GM21360 (cell line): ENCODE data around the gene PCDHB10.
"Not testable (repeated sequence)": the region's sequence is repeated elsewhere in the genome, so short reads cannot be mapped to it uniquely, and the experiment has no call there.

Source experiments
- ATAC-seq: cut with Tn5 transposase; IDR thresholded peaks from one replicate; pipeline ENCODE4 v1.9.1; 2021; ENCODE audit warnings: mild to moderate bottlenecking, moderate library complexity; ENCODE audit not compliant: unreplicated experiment

PCDHB10 gene

GRCh38 chr5:141186897-141187512, 5.1 kb upstream of the PCDHB10 start, which contains the start of gene PCDHB9:
Gene PCDHB9, plus strand, starts transcription at chr5:141187161. Its CDS starts 158 bp downstream, at chr5:141187319.
- ATAC-seq, result no peak

- not testable (repeated sequence) for ATAC-seq
Measured at GRCh38 chr5:141188682-141189081, 3.5 kb upstream of the PCDHB10 start.

- ATAC-seq, result not testable (repeated sequence)
Measured at GRCh38 chr5:141189131-141189530, 3.0 kb upstream of the PCDHB10 start.

GRCh38 chr5:141194332-141194731, 2.2 kb downstream of the PCDHB10 start:
- ATAC-seq, result not testable (repeated sequence)

GRCh38 chr5:141196363-141196762, 4.2 kb downstream of the PCDHB10 start:
- no peak for ATAC-seq

GRCh38 chr5:141199359-141200235, 7.4 kb downstream of the PCDHB10 start, which contains the start of gene PCDHB11:
Gene PCDHB11, plus strand, starts transcription at chr5:141199627. Its CDS starts 148 bp downstream, at chr5:141199775.
- no peak for ATAC-seq

- not testable (repeated sequence) for ATAC-seq
Measured at GRCh38 chr5:141201126-141201525, 9.0 kb downstream of the PCDHB10 start.

- ATAC-seq, result not testable (repeated sequence)
Measured at GRCh38 chr5:141201646-141202045, 9.5 kb downstream of the PCDHB10 start.

- ATAC-seq, result no peak
Measured at GRCh38 chr5:141208478-141208877, 16.3 kb downstream of the PCDHB10 start, which contains the start of gene PCDHB12. Gene PCDHB12, plus strand, starts transcription at chr5:141208719. Its CDS starts 189 bp downstream, at chr5:141208908.

GRCh38 chr5:141210281-141210680, 18.1 kb downstream of the PCDHB10 start:
- ATAC-seq, result not testable (repeated sequence)

GRCh38 chr5:141210849-141211248, 18.7 kb downstream of the PCDHB10 start:
- ATAC-seq, result not testable (repeated sequence)

- not testable (repeated sequence) for ATAC-seq
Measured at GRCh38 chr5:141213656-141214339, 21.6 kb downstream of the PCDHB10 start, which contains the start of gene PCDHB13. Gene PCDHB13, plus strand, starts transcription at chr5:141213919. Its CDS starts 205 bp downstream, at chr5:141214124.

- ATAC-seq, result not testable (repeated sequence)
Measured at GRCh38 chr5:141214583-141214982, 22.4 kb downstream of the PCDHB10 start.

- not testable (repeated sequence) for ATAC-seq
Measured at GRCh38 chr5:141215504-141215903, 23.4 kb downstream of the PCDHB10 start.

GRCh38 chr5:141216035-141216434, 23.9 kb downstream of the PCDHB10 start:
- not testable (repeated sequence) for ATAC-seq

- ATAC-seq, result no peak
Measured at GRCh38 chr5:141223112-141223783, 31.1 kb downstream of the PCDHB10 start, which contains the start of gene PCDHB14. Gene PCDHB14, plus strand, starts transcription at chr5:141223343. Its CDS starts 163 bp downstream, at chr5:141223506.

GRCh38 chr5:141224844-141225243, 32.7 kb downstream of the PCDHB10 start:
- ATAC-seq, result not testable (repeated sequence)

- not testable (repeated sequence) for ATAC-seq
Measured at GRCh38 chr5:141225421-141225820, 33.3 kb downstream of the PCDHB10 start.

GRCh38 chr5:141234109-141234667, 42.0 kb downstream of the PCDHB10 start:
- ATAC-seq, result no peak

- ATAC-seq, result not testable (repeated sequence)
Measured at GRCh38 chr5:141235922-141236321, 43.8 kb downstream of the PCDHB10 start.
